K562 (cell line): ENCODE results near the gene HPSE2. TPM values are rescaled to one million over a fixed set of nuclear protein-coding genes. Genes with fewer than 3 reads are reported as not detected.

ENCODE experiments used
- ATAC-seq: fragments of 200-7000 bp; cut with Tn5 transposase; 3 replicates; pipeline ENCODE4 v1.9.1; 2020; ENCODE audit warnings: moderate library complexity
- BruUV-seq: library from RNA; stranded (reverse); fragments of 400-500 nt; replicated peaks from 2 replicates; lab custom pipeline; 2021; lab: Mats Ljungman, UMichigan
- CTCF ChIA-PET: fragments of 300-600 bp; formaldehyde crosslinking; extraction: SDS; loops from one replicate; lab custom pipeline; 2021; ENCODE audit warnings: low intra/inter-chr PET ratio; lab: Yijun Ruan, JAX
- POLR2A ChIA-PET: fragments of 300-600, 350-650 bp; sonication (Branson Sonifier 250); formaldehyde crosslinking; extraction: SDS; loops from one replicate; lab custom pipeline; 2021; ENCODE audit warnings: antibody characterized with exemption, inconsistent platforms; lab: Yijun Ruan, JAX
- DNase-seq, 4 experiments: peaks; one replicate each; pipeline versions ENCODE4 v3.0.0 to v3.0.0-alpha.2; 2011 to 2018; ENCODE audit warnings: low spot score in 3 of 4, mixed read lengths in 3 of 4; ENCODE audit errors: extremely low read depth in 1 of 4
- FAIRE-seq: peaks from 2 replicates; lab custom pipeline; 2011; peaks lifted over from hg19 to GRCh38; lab: Jason Lieb, UNC
- H2AFZ ChIP-seq: 2 replicates; pipeline ENCODE4 v1.6.0; 2011; ENCODE audit warnings: low read depth, low read length, control low read depth, inconsistent platforms
- H3K27ac ChIP-seq: fragments of 200-600 bp; 3 replicates; pipeline ENCODE4 v1.8.0; 2011; ENCODE audit warnings: low read depth, mild to moderate bottlenecking, control low read depth, inconsistent platforms, low read length, moderate library complexity, mixed read lengths; ENCODE audit errors: extremely low read depth
- H3K27me3 ChIP-seq, 2 experiments: fragments of 300-600 bp in 1 of 2; 2 replicates in 1 of 2; 3 replicates in 1 of 2; pipeline versions ENCODE4 v1.6.0 to v1.8.0; 2011; ENCODE audit warnings: inconsistent platforms in 2 of 2, low read length in 2 of 2, mild to moderate bottlenecking in 1 of 2, mixed read lengths in 1 of 2, moderate library complexity in 1 of 2; ENCODE audit not compliant: control insufficient read depth in 2 of 2, insufficient read depth in 2 of 2
- H3K36me3 ChIP-seq: fragments of 300-600 bp; 3 replicates; pipeline ENCODE4 v1.8.0; 2011; ENCODE audit warnings: mild to moderate bottlenecking, low read length, inconsistent platforms; ENCODE audit not compliant: control insufficient read depth, insufficient read depth
- H3K4me1 ChIP-seq, 2 experiments: fragments of 200-600 bp in 1 of 2; replicated peaks in 1 of 2; 2 replicates in 1 of 2; 3 replicates in 1 of 2; pipeline versions ENCODE4 v1.5.1 to v1.8.0; 2011; ENCODE audit warnings: inconsistent platforms in 2 of 2, low read length in 2 of 2, mild to moderate bottlenecking in 1 of 2, mixed read lengths in 1 of 2, moderate library complexity in 1 of 2; ENCODE audit not compliant: control insufficient read depth in 2 of 2, insufficient read depth in 2 of 2
- H3K4me2 ChIP-seq: 2 replicates; pipeline ENCODE4 v1.6.1; 2011; ENCODE audit warnings: low read length, control low read depth, inconsistent platforms, mixed read lengths; ENCODE audit not compliant: insufficient read depth
- H3K4me3 ChIP-seq: fragments of 200-600 bp; sonication (generic), shearing (Covaris generic); 2 replicates; pipeline ENCODE4 v1.5.1; 2016; ENCODE audit warnings: control low read depth, inconsistent platforms
- H3K79me2 ChIP-seq: fragments of 200-600 bp; 3 replicates; pipeline ENCODE4 v1.8.0; 2011; ENCODE audit warnings: low read length, inconsistent platforms; ENCODE audit not compliant: control insufficient read depth, insufficient read depth
- H3K9ac ChIP-seq, 2 experiments: 2 replicates each; pipeline versions ENCODE4 v1.6.0 to v1.6.1; 2011; ENCODE audit warnings: low read depth in 2 of 2, low read length in 2 of 2, control low read depth in 1 of 2, inconsistent platforms in 1 of 2, mild to moderate bottlenecking in 1 of 2, mixed read lengths in 1 of 2; ENCODE audit not compliant: insufficient read depth in 1 of 2
- H3K9me1 ChIP-seq: one replicate; pipeline ENCODE4 v1.6.0; 2011; ENCODE audit warnings: inconsistent platforms, mild to moderate bottlenecking, low read length, moderate library complexity; ENCODE audit not compliant: control insufficient read depth, insufficient read depth
- H3K9me3 ChIP-seq: replicated peaks from 2 replicates; pipeline ENCODE4 v1.5.1; 2011; ENCODE audit warnings: low read depth, low read length, inconsistent platforms; ENCODE audit not compliant: control insufficient read depth, insufficient read depth
- H4K20me1 ChIP-seq: replicated peaks from 2 replicates; pipeline ENCODE4 v1.6.1; 2011; ENCODE audit warnings: low read length, inconsistent platforms, mixed read lengths; ENCODE audit not compliant: control insufficient read depth, insufficient read depth
- CHD4 ChIP-seq: fragments of 200-600 bp; sonication (generic); IDR thresholded peaks from 3 replicates; pipeline ENCODE4 v1.6.1; 2012; ENCODE audit warnings: low read depth, mild to moderate bottlenecking, mixed read lengths, low read length, inconsistent platforms; ENCODE audit not compliant: insufficient read depth, insufficient replicate concordance, poor library complexity, severe bottlenecking
- RFX1 ChIP-seq: fragments of 450-650 bp; IDR thresholded peaks from 2 replicates; pipeline ENCODE4 v1.6.1; 2016; ENCODE audit warnings: mild to moderate bottlenecking, moderate library complexity
- ZKSCAN8 ChIP-seq: fragments of 200-800 bp; sonication (Bioruptor generic); IDR thresholded peaks from 2 replicates; pipeline ENCODE4 v1.6.1; 2016; ENCODE audit warnings: missing genetic modification characterization, missing compliant biosample characterization
- ZNF146 ChIP-seq: IDR thresholded peaks from one replicate; pipeline ENCODE4 v1.6.1; 2018; ENCODE audit warnings: missing compliant biosample characterization; ENCODE audit not compliant: unreplicated experiment
- WGBS: fragments of 100-300 bp; shearing (Covaris generic); methylation state at CpG from one replicate; pipeline ENCODE4 v1.1.6; 2016; ENCODE audit warnings: low coverage, mixed read lengths; ENCODE audit not compliant: insufficient coverage; ENCODE audit errors: missing lambda C conversion rate; 5-methylcytosine and 5-hydroxymethylcytosine counted together
- in situ Hi-C: fragments of 300-500 bp; cut with MboI; formaldehyde crosslinking; loops from 4 replicates; pipeline ENCODE4 v1.15.0; 2018; ENCODE audit warnings: inconsistent platforms, mixed read lengths
- intact Hi-C: fragments of 100-400 bp; cut with micrococcal nuclease; formaldehyde crosslinking; loops from 2 replicates; pipeline ENCODE4 v1.14.2; 2022
- polyA plus RNA-seq, 8 experiments: library from polyadenylated mRNA; depleted of rRNA in 4 of 8; stranded (reverse) in 5 of 8; unstranded in 3 of 8; fragments of >200 nt; fragmentation: Nextera tagmentation in 2 of 8; fragmentation: Illumina TruSeq in 1 of 8; extraction: Ambion mirVana in 2 of 8; extraction: Trizol in 1 of 8; gene quantifications; 2 replicates each; pipeline versions ENCODE4 v1.2.1 to v1.2.3, GENCODE V29; 2011 to 2014; ENCODE audit warnings: inconsistent platforms in 1 of 8, missing spikeins in 1 of 8
- total RNA-seq, 7 experiments: library from RNA; depleted of rRNA in 6 of 7; stranded (reverse); fragments of >200 nt in 6 of 7; fragmentation: Illumina TruSeq in 2 of 7; extraction: Trizol in 2 of 7; gene quantifications; 2 replicates each; pipeline versions ENCODE4 v1.2.1 to v1.2.3, GENCODE V29; 2011 to 2021; ENCODE audit warnings: low replicate concordance in 1 of 7
- TF ChIP-seq, protein P1 (sequence below), 3 experiments: IDR thresholded peaks in 2 of 3; conservative IDR thresholded peaks in 1 of 3; 2 replicates each; pipeline ENCODE4 v1.5.1; 2011 to 2012; ENCODE audit warnings: low read length in 3 of 3, mild to moderate bottlenecking in 3 of 3, control low read depth in 2 of 3, improper control_type of control experiment in 1 of 3, inconsistent platforms in 1 of 3, low read depth in 1 of 3, mixed read lengths in 1 of 3, moderate library complexity in 1 of 3; ENCODE audit not compliant: insufficient read depth in 2 of 3

Gene HPSE2
- total and polyA plus RNA-seq, 9 of the 15 experiments (the other 6 are each of a cell fraction or from before 2014, with no cell fraction given), result 0.03 to 0.10 (median 0.04) TPM; not detected in 2

DNA sequence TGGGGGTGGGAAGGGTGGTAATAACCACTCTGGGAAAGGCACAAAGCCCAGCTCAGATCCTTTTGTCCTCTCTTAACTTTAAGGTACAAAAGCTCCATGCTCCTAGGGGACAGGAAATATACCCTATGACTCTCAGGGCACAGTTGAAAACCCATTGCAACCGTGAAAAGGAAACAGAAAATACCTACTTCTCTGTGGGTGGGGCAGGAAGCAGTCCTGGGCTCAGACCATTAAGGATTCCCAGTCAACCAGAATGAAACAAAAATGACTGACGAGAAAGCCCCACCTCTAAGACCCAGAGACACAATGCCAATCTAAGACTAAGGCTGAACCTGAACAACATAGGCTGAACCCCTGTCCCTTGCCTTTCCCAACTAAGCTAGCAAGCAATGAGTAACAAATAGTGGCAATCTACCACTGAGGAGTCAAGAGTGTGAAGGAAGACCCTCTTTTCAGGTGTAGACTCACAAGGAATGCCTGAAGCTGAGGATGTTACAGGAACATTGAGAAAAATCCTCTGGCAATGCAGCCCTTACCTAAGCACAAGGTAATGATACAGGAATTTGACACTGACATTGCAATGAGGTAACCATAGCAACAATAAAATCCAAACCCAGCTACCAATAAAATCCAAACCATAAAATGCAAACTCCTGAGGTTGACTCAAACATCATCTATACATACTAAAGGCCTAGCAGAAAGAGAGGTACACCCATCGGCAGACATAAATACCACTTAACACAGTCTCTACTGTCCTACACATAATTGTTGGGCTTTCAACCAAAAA, 380.1 kb downstream of the HPSE2 start:
- no peaks in the 10 kb centered on the region for H3K27me3 ChIP-seq
- no peak overlapping the region for H3K27ac ChIP-seq
- peak; percentile 75 for TF ChIP-seq RFX1
- no peak for TF ChIP-seq ZNF146 (CRISPR knock-in tag)
- no peak for TF ChIP-seq ZKSCAN8 (CRISPR knock-in tag)
- no peaks in the 10 kb centered on the region for H3K36me3 ChIP-seq
- no peak overlapping the region for H2AFZ ChIP-seq
- in situ Hi-C loops (no loop called here), intact Hi-C loops (no loop called here)
- CTCF ChIA-PET, result no interaction called here
- no peaks in the 10 kb centered on the region for H4K20me1 ChIP-seq
- no peak overlapping the region for H3K4me2 ChIP-seq
- POLR2A ChIA-PET, result no interaction called here
- FAIRE-seq (no peak), DNase-seq (no peak), ATAC-seq (no peak)
- H3K9me3 ChIP-seq, result no peaks in the 10 kb centered on the region
- no peaks in the 10 kb centered on the region for H3K9me1 ChIP-seq
- no TSS peak for BruUV-seq
- no peak overlapping the region for H3K4me3 ChIP-seq
- no peaks in the 10 kb centered on the region for H3K4me1 ChIP-seq
- H3K79me2 ChIP-seq, result no peaks in the 10 kb centered on the region
- 65% methylated on average over 3 of the region's 3 CpGs for WGBS
- H3K9ac ChIP-seq, result no peak overlapping the region

DNA sequence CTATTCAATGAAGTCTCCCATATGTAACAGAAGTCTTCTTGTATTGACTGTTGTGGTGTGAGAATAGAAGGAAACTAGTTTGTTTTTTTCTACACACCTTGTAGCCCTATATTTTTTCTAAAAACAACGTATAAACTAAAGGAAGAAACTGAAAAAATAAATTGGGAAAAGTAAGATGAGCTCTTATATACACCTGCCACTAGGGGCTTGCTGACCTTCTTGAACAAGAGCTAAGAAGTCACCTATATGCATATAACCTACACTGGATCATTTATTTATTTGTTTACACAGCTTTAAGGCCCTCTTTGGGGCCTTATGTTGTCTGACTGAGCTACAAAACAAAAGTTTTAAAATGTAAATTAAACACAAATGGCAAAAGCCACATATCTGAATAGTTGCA, 383.0 kb downstream of the HPSE2 start:
- no TSS peak for BruUV-seq
- H3K9ac ChIP-seq, result no peak overlapping the region
- no peaks in the 10 kb centered on the region for H3K9me3 ChIP-seq
- FAIRE-seq (no peak), ATAC-seq (no peak), DNase-seq (peak in 2 of 4 experiments; percentile 5 to 7)
- 0% methylated on average over 1 of the region's 1 CpG for WGBS
- no peaks in the 10 kb centered on the region for H4K20me1 ChIP-seq
- no peaks in the 10 kb centered on the region for H3K79me2 ChIP-seq
- H3K4me2 ChIP-seq, result no peak overlapping the region
- in situ Hi-C loops, result no loop called here
- H3K9me1 ChIP-seq, result no peaks in the 10 kb centered on the region
- H3K27ac ChIP-seq, result no peak overlapping the region
- CTCF ChIA-PET, result no interaction called here
- intact Hi-C loops, result no loop called here
- no peak overlapping the region for H2AFZ ChIP-seq
- no peak for TF ChIP-seq CHD4
- TF ChIP-seq, protein P1, sequence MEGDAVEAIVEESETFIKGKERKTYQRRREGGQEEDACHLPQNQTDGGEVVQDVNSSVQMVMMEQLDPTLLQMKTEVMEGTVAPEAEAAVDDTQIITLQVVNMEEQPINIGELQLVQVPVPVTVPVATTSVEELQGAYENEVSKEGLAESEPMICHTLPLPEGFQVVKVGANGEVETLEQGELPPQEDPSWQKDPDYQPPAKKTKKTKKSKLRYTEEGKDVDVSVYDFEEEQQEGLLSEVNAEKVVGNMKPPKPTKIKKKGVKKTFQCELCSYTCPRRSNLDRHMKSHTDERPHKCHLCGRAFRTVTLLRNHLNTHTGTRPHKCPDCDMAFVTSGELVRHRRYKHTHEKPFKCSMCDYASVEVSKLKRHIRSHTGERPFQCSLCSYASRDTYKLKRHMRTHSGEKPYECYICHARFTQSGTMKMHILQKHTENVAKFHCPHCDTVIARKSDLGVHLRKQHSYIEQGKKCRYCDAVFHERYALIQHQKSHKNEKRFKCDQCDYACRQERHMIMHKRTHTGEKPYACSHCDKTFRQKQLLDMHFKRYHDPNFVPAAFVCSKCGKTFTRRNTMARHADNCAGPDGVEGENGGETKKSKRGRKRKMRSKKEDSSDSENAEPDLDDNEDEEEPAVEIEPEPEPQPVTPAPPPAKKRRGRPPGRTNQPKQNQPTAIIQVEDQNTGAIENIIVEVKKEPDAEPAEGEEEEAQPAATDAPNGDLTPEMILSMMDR (IDR thresholded peaks at IDR 0.05 in 2 of 3, conservative IDR thresholded peaks at IDR 0.05 in 1 of 3; ENCODE audit: insufficient read depth in 2 of 3, low read depth in 1 of 3, low read length in 3 of 3), result 0 out of 6 replicates have a peak, but pooled peaks of 1 of the 3 experiments have one; percentile 10
- no peak overlapping the region for H3K4me3 ChIP-seq
- H3K4me1 ChIP-seq, result no peaks in the 10 kb centered on the region
- H3K27me3 ChIP-seq, result no peaks in the 10 kb centered on the region
- no peaks in the 10 kb centered on the region for H3K36me3 ChIP-seq
- POLR2A ChIA-PET, result interaction anchor here (0.7 to 1.2 kb wide), 3 partner anchors 11 to 112 kb away, joined by 3 read pairs; no protein-coding TSS in a partner anchor
